HepG2 (cell line): Measurements from ENCODE around the gene MEIOC. TPM values are rescaled to one million over a fixed set of nuclear protein-coding genes. Genes with fewer than 3 reads are reported as not detected.
A peak's percentile ranks its signal among the peaks of the same experiment; 100 is the strongest.

Experiments used
- ATAC-seq: fragments of 200-7000 bp; cut with Tn5 transposase; 3 replicates; pipeline ENCODE4 v1.9.1; 2020; ENCODE audit warnings: mild to moderate bottlenecking, moderate library complexity
- BruUV-seq: library from RNA; stranded (reverse); fragments of 400-500 nt; replicated peaks from 2 replicates; lab custom pipeline; 2021; lab: Mats Ljungman, UMichigan
- CTCF ChIA-PET: fragments of 300-600 bp; formaldehyde crosslinking; extraction: SDS; loops from one replicate; lab custom pipeline; 2021; ENCODE audit warnings: low total read pairs, inconsistent platforms, low intra/inter-chr PET ratio; lab: Yijun Ruan, JAX
- POLR2A ChIA-PET: fragments of 350-600 bp; sonication (Branson Sonifier 250); formaldehyde crosslinking; loops from one replicate; lab custom pipeline; 2020; ENCODE audit warnings: antibody characterized with exemption, inconsistent platforms; lab: Yijun Ruan, JAX
- DNase-seq: peaks from one replicate; pipeline ENCODE4 v3.0.0-alpha.2; 2015; ENCODE audit warnings: low spot score
- FAIRE-seq: peaks from 3 replicates; lab custom pipeline; 2011; peaks lifted over from hg19 to GRCh38; lab: Jason Lieb, UNC
- H2AFZ ChIP-seq: one replicate; pipeline ENCODE4 v1.6.1; 2011; ENCODE audit warnings: low read length, inconsistent platforms
- H3K27ac ChIP-seq: fragments of 300-600 bp; 3 replicates; pipeline ENCODE4 v1.8.0; 2011; ENCODE audit warnings: mixed run types, mild to moderate bottlenecking, mixed read lengths, low read length, inconsistent platforms; ENCODE audit not compliant: insufficient read depth; ENCODE audit errors: extremely low read length
- H3K27me3 ChIP-seq, 2 experiments: fragments of 200-600 bp in 1 of 2; 2 replicates in 1 of 2; 3 replicates in 1 of 2; pipeline versions ENCODE4 v1.6.0 to v1.8.0; 2011; ENCODE audit warnings: low read length in 2 of 2, mild to moderate bottlenecking in 2 of 2, moderate library complexity in 2 of 2, inconsistent platforms in 1 of 2; ENCODE audit not compliant: insufficient read depth in 2 of 2, control insufficient read depth in 1 of 2
- H3K36me3 ChIP-seq, 2 experiments: fragments of 200-600 bp in 1 of 2; replicated peaks in 1 of 2; 2 replicates in 1 of 2; 3 replicates in 1 of 2; pipeline versions ENCODE4 v1.5.1 to v1.8.0; 2011; ENCODE audit warnings: low read length in 2 of 2, inconsistent platforms in 1 of 2; ENCODE audit not compliant: insufficient read depth in 2 of 2, control insufficient read depth in 1 of 2
- H3K4me1 ChIP-seq: 2 replicates; pipeline ENCODE4 v1.5.1; 2012; ENCODE audit warnings: low read length, inconsistent platforms; ENCODE audit not compliant: insufficient read depth
- H3K4me2 ChIP-seq: 2 replicates; pipeline ENCODE4 v1.6.0; 2011; ENCODE audit warnings: low read depth, low read length, inconsistent platforms
- H3K4me3 ChIP-seq, 3 experiments: fragments of 200-600 bp in 1 of 3; sonication (generic), shearing (Covaris generic) in 1 of 3; replicated peaks in 1 of 3; 2 replicates each; pipeline ENCODE4 v1.5.1; 2011 to 2016; ENCODE audit warnings: low read length in 3 of 3, inconsistent platforms in 2 of 3, low read depth in 2 of 3, mild to moderate bottlenecking in 2 of 3, control low read depth in 1 of 3, mixed read lengths in 1 of 3; ENCODE audit not compliant: insufficient read depth in 1 of 3
- H3K79me2 ChIP-seq: one replicate; pipeline ENCODE4 v1.6.1; 2011; ENCODE audit warnings: low read length, inconsistent platforms; ENCODE audit not compliant: insufficient read depth
- H3K9ac ChIP-seq: 2 replicates; pipeline ENCODE4 v1.6.0; 2011; ENCODE audit warnings: mild to moderate bottlenecking, low read depth, low read length, inconsistent platforms; ENCODE audit not compliant: insufficient read depth
- H3K9me3 ChIP-seq: 2 replicates; pipeline ENCODE4 v1.5.1; 2012; ENCODE audit warnings: mild to moderate bottlenecking, low read length
- H4K20me1 ChIP-seq: 2 replicates; pipeline ENCODE4 v1.6.0; 2011; ENCODE audit warnings: inconsistent platforms, mild to moderate bottlenecking, low read length, moderate library complexity; ENCODE audit not compliant: insufficient read depth
- CHD2 ChIP-seq: IDR thresholded peaks from 2 replicates; pipeline ENCODE4 v1.6.1; 2011; ENCODE audit warnings: low read depth, low read length, improper control_type of control experiment
- CTCF ChIP-seq: sonication (generic); formaldehyde crosslinking; IDR thresholded peaks from 2 replicates; pipeline ENCODE4 v1.5.0; 2020; ENCODE audit warnings: mild to moderate bottlenecking, missing genetic modification reagents, moderate library complexity
- ERF ChIP-seq: IDR thresholded peaks from 2 replicates; pipeline ENCODE4 v1.6.1; 2018; ENCODE audit warnings: missing biosample characterization, missing genetic modification reagents
- RAD21 ChIP-seq: fragments of 450-650 bp; formaldehyde crosslinking; IDR thresholded peaks from 2 replicates; pipeline ENCODE4 v1.5.0; 2020; ENCODE audit warnings: mild to moderate bottlenecking
- SETDB1 ChIP-seq: sonication (generic); formaldehyde crosslinking; IDR thresholded peaks from 2 replicates; pipeline ENCODE4 v1.5.1; 2020; ENCODE audit warnings: missing genetic modification reagents, mild to moderate bottlenecking, borderline replicate concordance
- STAG1 ChIP-seq: sonication (generic); formaldehyde crosslinking; IDR thresholded peaks from 2 replicates; pipeline ENCODE4 v1.4.0; 2020; ENCODE audit warnings: missing genetic modification reagents
- ZIK1 ChIP-seq: sonication (generic); formaldehyde crosslinking; IDR thresholded peaks from 2 replicates; pipeline ENCODE4 v1.5.0; 2020; ENCODE audit warnings: mild to moderate bottlenecking, low read depth, missing genetic modification reagents, borderline replicate concordance
- ZNF503 ChIP-seq: sonication (generic); formaldehyde crosslinking; IDR thresholded peaks from 2 replicates; pipeline ENCODE4 v1.4.0; 2020; ENCODE audit warnings: missing genetic modification reagents
- ZNF605 ChIP-seq: sonication (generic); formaldehyde crosslinking; IDR thresholded peaks from 2 replicates; pipeline ENCODE4 v1.8.0; 2022; ENCODE audit warnings: mild to moderate bottlenecking, missing genetic modification reagents
- WGBS: methylation state at CpG from one replicate; pipeline ENCODE4 v1.1.6; 2017; ENCODE audit warnings: low lambda C conversion rate; 5-methylcytosine and 5-hydroxymethylcytosine counted together
- in situ Hi-C: cut with HindIII; loops from 2 replicates; pipeline ENCODE4 v1.10.0; 2017; ENCODE audit warnings: low pct_unique_long_range_greater_than_20kb; ENCODE audit not compliant: extremely low pct_ligation_motif_present
- intact Hi-C: fragments of 100-400 bp; cut with micrococcal nuclease; formaldehyde crosslinking; loops from one replicate; pipeline ENCODE4 v1.10.0; 2022; ENCODE audit not compliant: unreplicated experiment
- polyA plus RNA-seq, 8 experiments: library from polyadenylated mRNA; depleted of rRNA in 3 of 8; stranded (reverse) in 7 of 8; unstranded in 1 of 8; fragments of >200 nt; fragmentation: Illumina TruSeq in 4 of 8; extraction: Trizol in 4 of 8; gene quantifications; 2 replicates each; pipeline versions ENCODE4 v1.2.1 to v1.2.3, GENCODE V29; 2011 to 2016; ENCODE audit warnings: low read depth in 4 of 8, missing spikeins in 1 of 8, mixed read lengths in 1 of 8; ENCODE audit not compliant: insufficient read depth in 1 of 8
- total RNA-seq, 5 experiments: library from RNA; depleted of rRNA; stranded (reverse); fragments of >200 nt; fragmentation: Illumina TruSeq; extraction: Trizol; gene quantifications; 2 replicates each; pipeline ENCODE4 v1.2.3, GENCODE V29; 2016; ENCODE audit warnings: low read depth in 1 of 5

The MEIOC gene
- total and polyA plus RNA-seq, 2 of the 13 experiments (the other 11 are each of a cell fraction or from before 2014, with no cell fraction given), result 0.04 to 0.15 TPM

- H3K9ac ChIP-seq, result no peak overlapping the region
- no peak overlapping the region for H2AFZ ChIP-seq
- BruUV-seq, result no TSS peak
- in situ Hi-C loops, result no loop called here
- peaks cover 0 to 10% of the 10 kb centered on the region in 2 experiments; a peak in 2 of 5 replicates for H3K27me3 ChIP-seq
- H3K4me3 ChIP-seq, result 0 out of 6 replicates have a peak overlapping the region, but pooled peaks of 1 of the 3 experiments have one; percentile 7
- no peak overlapping the region for H3K27ac ChIP-seq
- DNase-seq, result peak; percentile 18
- H3K9me3 ChIP-seq, result no peaks in the 10 kb centered on the region
- TF ChIP-seq ZNF503 (CRISPR knock-in tag) (no peak), ERF (CRISPR knock-in tag) (0 out of 2 replicates have a peak, but pooled peaks have one; percentile 47), CTCF (CRISPR knock-in tag) (peak; percentile 48), CHD2 (no peak), STAG1 (CRISPR knock-in tag) (peak; percentile 51), RAD21 (0 out of 2 replicates have a peak, but pooled peaks have one; percentile 13), ZIK1 (CRISPR knock-in tag) (no peak), ZNF605 (0 out of 2 replicates have a peak, but pooled peaks have one; percentile 28), SETDB1 (0 out of 2 replicates have a peak, but pooled peaks have one; percentile 42)
- peak overlapping the region; percentile 10; the same call in 1 of the 2 replicates for H3K4me2 ChIP-seq
- POLR2A ChIA-PET, result no interaction called here
- H4K20me1 ChIP-seq, result no peaks in the 10 kb centered on the region
- H3K79me2 ChIP-seq, result no peaks in the 10 kb centered on the region
- intact Hi-C loops, result no loop called here
- 29% methylated on average over 6 of the region's 6 CpGs for WGBS
- peaks cover 26% of the 10 kb centered on the region for H3K4me1 ChIP-seq
- FAIRE-seq, result peak; percentile 32
- no peaks in the 10 kb centered on the region for H3K36me3 ChIP-seq
- CTCF ChIA-PET, result no interaction called here
- ATAC-seq, result peak; percentile 59
These were observed 33.1 kb upstream of the MEIOC start for GRCh38 chr17:44623070-44623725.
